HFF-Myc (cell line): ENCODE measurements around the gene MATN1.

Experiments
- DNase-seq: peaks from one replicate; pipeline ENCODE4 v3.0.0-alpha.2; 2011; ENCODE audit warnings: low read depth; ENCODE audit errors: extremely low read depth
- H3K4me3 ChIP-seq: replicated peaks from 2 replicates; pipeline ENCODE4 v1.5.1; 2011; ENCODE audit warnings: low read depth, mild to moderate bottlenecking, control low read depth, low read length
- CTCF ChIP-seq: IDR thresholded peaks from 2 replicates; pipeline ENCODE4 v1.5.1; 2012; ENCODE audit warnings: mild to moderate bottlenecking, low read depth, low read length, control low read depth; ENCODE audit errors: missing control alignments

Gene MATN1

GRCh38 chr1:30663596-30664091 lies 59.7 kb downstream of the MATN1 start:
- TF ChIP-seq CTCF, result no peak
- DNase-seq, result no peak

GRCh38 chr1:30662291-30662840 lies 61.0 kb downstream of the MATN1 start:
- no peak for DNase-seq
- TF ChIP-seq CTCF, result no peak

More at GRCh38 chr1:30663596-30664091, 59.7 kb downstream of the MATN1 start:
- H3K4me3 ChIP-seq, result no peak overlapping the region

GRCh38 chr1:30661311-30661710 lies 62.1 kb downstream of the MATN1 start:
- TF ChIP-seq CTCF, result no peak
- no peak for DNase-seq
- no peak overlapping the region for H3K4me3 ChIP-seq

More at GRCh38 chr1:30662291-30662840, 61.0 kb downstream of the MATN1 start:
- H3K4me3 ChIP-seq, result no peak overlapping the region
